ENCODE measurements around the gene SLC4A1AP. TPM values are rescaled to one million over a fixed set of nuclear protein-coding genes. Genes with fewer than 3 reads are reported as not detected.

The SLC4A1AP gene
- total and polyA plus RNA-seq, 9 of the 15 experiments (the other 6 are each of a cell fraction or from before 2014, with no cell fraction given): 8.1 to 40.5 (median 35.3) TPM

- DNase-seq (ENCODE audit: extremely low read depth in 1 of 4, low spot score in 3 of 4): no peak
- BruUV-seq (replicated peaks): no TSS peak
- in situ Hi-C loops (cut with MboI): no loop called here
- H3K4me3 ChIP-seq: no peak overlapping the region
- H3K27ac ChIP-seq (ENCODE audit: extremely low read depth, low read depth, low read length): no peak overlapping the region
- 56% methylated on average over 1 of the region's 1 CpG for WGBS (ENCODE audit: insufficient coverage, low coverage, missing lambda C conversion rate)
- H3K9me1 ChIP-seq (ENCODE audit: control insufficient read depth, insufficient read depth, low read length): no peaks in the 10 kb centered on the region
- H3K4me2 ChIP-seq (ENCODE audit: insufficient read depth, low read length): no peak overlapping the region
- H3K9ac ChIP-seq (ENCODE audit: insufficient read depth in 1 of 2, low read depth in 2 of 2, low read length in 2 of 2): no peak overlapping the region
- no peak overlapping the region for H2AFZ ChIP-seq (ENCODE audit: low read depth, low read length)
- no peaks in the 10 kb centered on the region for H3K9me3 ChIP-seq (replicated peaks; ENCODE audit: control insufficient read depth, insufficient read depth, low read depth, low read length)
- TF ChIP-seq TRIM28 (IDR thresholded peaks at IDR 0.05) (no peak), CBX1 (IDR thresholded peaks at IDR 0.05; ENCODE audit: low read depth) (no peak), SMC3 (conservative IDR thresholded peaks at IDR 0.05; ENCODE audit: insufficient read depth, low read depth, low read length) (no peak), ZNF3 (CRISPR knock-in tag; IDR thresholded peaks at IDR 0.05) (no peak), NEUROD1 (IDR thresholded peaks at IDR 0.05; ENCODE audit: borderline replicate concordance, low read depth, low read length, partially characterized antibody) (no peak), SMAD1 (IDR thresholded peaks at IDR 0.05; ENCODE audit: low read depth, low read length, partially characterized antibody) (no peak), PURB (CRISPR knock-in tag; IDR thresholded peaks at IDR 0.05; ENCODE audit: low read depth) (no peak), TAL1 (IDR thresholded peaks at IDR 0.05) (no peak), POLR2AphosphoS5 (IDR thresholded peaks at IDR 0.05; ENCODE audit: control insufficient read depth, insufficient read depth, low read depth, low read length) (no peak), SREBF2 (CRISPR knock-in tag; IDR thresholded peaks at IDR 0.05) (no peak), CSDE1 (IDR thresholded peaks at IDR 0.05) (no peak), SRSF9 (IDR thresholded peaks at IDR 0.05; ENCODE audit: borderline replicate concordance, low read depth, low read length) (no peak), DNMT1 (IDR thresholded peaks at IDR 0.05) (no peak), MYNN (IDR thresholded peaks at IDR 0.05) (no peak), MYNN (CRISPR knock-in tag; IDR thresholded peaks at IDR 0.05) (no peak)
- TF ChIP-seq, protein P1, sequence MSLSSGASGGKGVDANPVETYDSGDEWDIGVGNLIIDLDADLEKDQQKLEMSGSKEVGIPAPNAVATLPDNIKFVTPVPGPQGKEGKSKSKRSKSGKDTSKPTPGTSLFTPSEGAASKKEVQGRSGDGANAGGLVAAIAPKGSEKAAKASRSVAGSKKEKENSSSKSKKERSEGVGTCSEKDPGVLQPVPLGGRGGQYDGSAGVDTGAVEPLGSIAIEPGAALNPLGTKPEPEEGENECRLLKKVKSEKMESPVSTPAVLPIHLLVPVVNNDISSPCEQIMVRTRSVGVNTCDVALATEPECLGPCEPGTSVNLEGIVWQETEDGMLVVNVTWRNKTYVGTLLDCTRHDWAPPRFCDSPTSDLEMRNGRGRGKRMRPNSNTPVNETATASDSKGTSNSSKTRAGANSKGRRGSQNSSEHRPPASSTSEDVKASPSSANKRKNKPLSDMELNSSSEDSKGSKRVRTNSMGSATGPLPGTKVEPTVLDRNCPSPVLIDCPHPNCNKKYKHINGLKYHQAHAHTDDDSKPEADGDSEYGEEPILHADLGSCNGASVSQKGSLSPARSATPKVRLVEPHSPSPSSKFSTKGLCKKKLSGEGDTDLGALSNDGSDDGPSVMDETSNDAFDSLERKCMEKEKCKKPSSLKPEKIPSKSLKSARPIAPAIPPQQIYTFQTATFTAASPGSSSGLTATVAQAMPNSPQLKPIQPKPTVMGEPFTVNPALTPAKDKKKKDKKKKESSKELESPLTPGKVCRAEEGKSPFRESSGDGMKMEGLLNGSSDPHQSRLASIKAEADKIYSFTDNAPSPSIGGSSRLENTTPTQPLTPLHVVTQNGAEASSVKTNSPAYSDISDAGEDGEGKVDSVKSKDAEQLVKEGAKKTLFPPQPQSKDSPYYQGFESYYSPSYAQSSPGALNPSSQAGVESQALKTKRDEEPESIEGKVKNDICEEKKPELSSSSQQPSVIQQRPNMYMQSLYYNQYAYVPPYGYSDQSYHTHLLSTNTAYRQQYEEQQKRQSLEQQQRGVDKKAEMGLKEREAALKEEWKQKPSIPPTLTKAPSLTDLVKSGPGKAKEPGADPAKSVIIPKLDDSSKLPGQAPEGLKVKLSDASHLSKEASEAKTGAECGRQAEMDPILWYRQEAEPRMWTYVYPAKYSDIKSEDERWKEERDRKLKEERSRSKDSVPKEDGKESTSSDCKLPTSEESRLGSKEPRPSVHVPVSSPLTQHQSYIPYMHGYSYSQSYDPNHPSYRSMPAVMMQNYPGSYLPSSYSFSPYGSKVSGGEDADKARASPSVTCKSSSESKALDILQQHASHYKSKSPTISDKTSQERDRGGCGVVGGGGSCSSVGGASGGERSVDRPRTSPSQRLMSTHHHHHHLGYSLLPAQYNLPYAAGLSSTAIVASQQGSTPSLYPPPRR (CRISPR knock-in tag; IDR thresholded peaks at IDR 0.05; ENCODE audit: borderline replicate concordance): no peak
- H3K79me2 ChIP-seq (ENCODE audit: control insufficient read depth, insufficient read depth, low read length): no peaks in the 10 kb centered on the region
- intact Hi-C loops (cut with micrococcal nuclease): no loop called here
- H3K4me1 ChIP-seq (replicated peaks in 1 of 2; ENCODE audit: control insufficient read depth in 2 of 2, insufficient read depth in 2 of 2, low read length in 2 of 2): no peaks in the 10 kb centered on the region
- ChIA-PET CTCF (ENCODE audit: low intra/inter-chr PET ratio) (no interaction called here), POLR2A (no interaction called here)
- H4K20me1 ChIP-seq (replicated peaks; ENCODE audit: control insufficient read depth, insufficient read depth, low read length): no peaks in the 10 kb centered on the region
- ATAC-seq: no peak
- FAIRE-seq: no peak
- peaks cover 21% of the 10 kb centered on the region; the same call in 2 of the 3 replicates for H3K36me3 ChIP-seq (ENCODE audit: control insufficient read depth, insufficient read depth, low read length)
- H3K27me3 ChIP-seq (ENCODE audit: control insufficient read depth in 2 of 2, insufficient read depth in 2 of 2, low read length in 2 of 2): no peaks in the 10 kb centered on the region
Observed at GRCh38 chr2:27697660-27698059, 34.0 kb downstream of the SLC4A1AP start.
